Body of pancreas (tissue), 4 donors: ENCODE measurements around the gene PIMREG. TPM values are rescaled to one million over a fixed set of nuclear protein-coding genes. Genes with fewer than 3 reads are reported as not detected.

Experiments
- ATAC-seq: fragments of 150-250 bp; one replicate; pipeline ENCODE4 v1.9.1; 2016
- DNase-seq, 4 donors: peaks; one replicate each; pipeline ENCODE4 v3.0.0-alpha.2; 2019
- H3K27ac ChIP-seq, 4 donors: fragments of 200-600 bp; sonication (generic); 1 replicate in 3 of 4; 2 replicates in 1 of 4; pipeline versions ENCODE4 v1.5.1 to v1.6.1; 2016 to 2019; ENCODE audit warnings: mild to moderate bottlenecking in 1 of 4, mixed read lengths in 1 of 4, moderate library complexity in 1 of 4
- H3K27me3 ChIP-seq, 2 donors: fragments of 200-600 bp; sonication (generic); one replicate each; pipeline ENCODE4 v1.6.0; 2016; ENCODE audit warnings: mild to moderate bottlenecking in 1 of 2
- H3K36me3 ChIP-seq, 2 donors: fragments of 200-600 bp; sonication (generic); replicated peaks in 1 of 2; 2 replicates each; pipeline ENCODE4 v1.5.1; 2016; ENCODE audit warnings: low read depth in 2 of 2; ENCODE audit not compliant: insufficient read depth in 1 of 2
- H3K4me1 ChIP-seq: fragments of 200-600 bp; sonication (generic); one replicate; pipeline ENCODE4 v1.6.0; 2016
- H3K4me3 ChIP-seq, 2 donors: fragments of 200-600 bp; sonication (generic); 1 replicate in 1 of 2; 2 replicates in 1 of 2; pipeline ENCODE4 v1.5.1; 2016 to 2019
- H3K9me3 ChIP-seq, 3 donors: fragments of 200-600 bp; sonication (generic); 1 replicate in 2 of 3; 2 replicates in 1 of 3; pipeline ENCODE4 v1.5.1; 2016
- POLR2A ChIP-seq, 3 donors: fragments of 450-650 bp; IDR thresholded peaks; one replicate each; pipeline ENCODE4 v1.6.1; 2016; ENCODE audit warnings: antibody characterized with exemption in 3 of 3, mild to moderate bottlenecking in 2 of 3
- WGBS, 2 donors: methylation state at CpG; one replicate each; pipeline ENCODE4 v1.1.5; 2017; 5-methylcytosine and 5-hydroxymethylcytosine counted together
- intact Hi-C: fragments of 100-400 bp; cut with DNase I; formaldehyde crosslinking; loops from one replicate; pipeline ENCODE4 v1.15.1; 2023
- total RNA-seq, 2 donors: library from RNA; depleted of rRNA; stranded (reverse); fragments of >200 nt; gene quantifications; one replicate each; pipeline ENCODE4 v1.1.0, GENCODE V29; 2016
- TF ChIP-seq, protein P1 (sequence below), 7 experiments: fragments of 450-650 bp in 4 of 7; fragments of 200-600 bp in 3 of 7; sonication (generic) in 3 of 7; IDR thresholded peaks; one replicate each; pipeline ENCODE4 v1.5.1; 2016 to 2019; ENCODE audit warnings: antibody characterized with exemption in 7 of 7

Gene PIMREG
- total RNA-seq, 2 donors from 2014 or later = not detected

DNA sequence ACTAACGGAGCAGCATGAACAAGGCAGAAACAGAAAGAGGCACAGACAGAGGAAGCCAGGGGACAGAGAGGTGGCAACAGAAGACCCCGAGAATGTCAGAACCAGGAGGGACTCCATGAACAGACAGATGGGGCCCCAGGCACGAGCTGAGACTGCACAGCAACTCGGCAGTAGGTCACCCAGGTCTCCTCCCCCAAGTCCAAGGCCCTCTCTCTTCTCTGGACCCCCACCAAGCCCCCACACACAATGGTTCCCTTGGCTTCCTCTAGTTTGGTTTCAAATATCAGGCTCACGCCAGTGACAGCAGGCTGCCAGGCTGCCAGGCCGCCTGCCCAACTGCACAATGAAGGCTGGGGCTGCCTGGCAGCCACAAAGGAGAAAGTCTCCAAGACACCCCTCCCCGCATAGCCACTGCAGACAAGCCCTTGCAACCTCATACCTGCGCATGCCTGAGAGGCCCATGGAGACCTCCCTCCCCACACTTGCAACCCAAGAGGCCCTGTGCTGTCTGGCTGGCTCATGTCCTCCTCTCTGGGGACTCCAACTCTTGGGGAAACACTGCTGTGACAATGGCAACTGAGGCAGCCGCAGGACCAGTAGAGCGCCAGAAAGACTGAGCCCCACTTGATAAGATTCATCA, 54.8 kb downstream of the PIMREG start:
- H3K36me3 ChIP-seq = no peaks in the 10 kb centered on the region
- H3K4me3 ChIP-seq = no peak overlapping the region
- ATAC-seq (no peak), DNase-seq (no peak)
- WGBS, 2 donors = 86% methylated on average over 9 to 10 of the region's 10 CpGs
- TF ChIP-seq, protein P1, sequence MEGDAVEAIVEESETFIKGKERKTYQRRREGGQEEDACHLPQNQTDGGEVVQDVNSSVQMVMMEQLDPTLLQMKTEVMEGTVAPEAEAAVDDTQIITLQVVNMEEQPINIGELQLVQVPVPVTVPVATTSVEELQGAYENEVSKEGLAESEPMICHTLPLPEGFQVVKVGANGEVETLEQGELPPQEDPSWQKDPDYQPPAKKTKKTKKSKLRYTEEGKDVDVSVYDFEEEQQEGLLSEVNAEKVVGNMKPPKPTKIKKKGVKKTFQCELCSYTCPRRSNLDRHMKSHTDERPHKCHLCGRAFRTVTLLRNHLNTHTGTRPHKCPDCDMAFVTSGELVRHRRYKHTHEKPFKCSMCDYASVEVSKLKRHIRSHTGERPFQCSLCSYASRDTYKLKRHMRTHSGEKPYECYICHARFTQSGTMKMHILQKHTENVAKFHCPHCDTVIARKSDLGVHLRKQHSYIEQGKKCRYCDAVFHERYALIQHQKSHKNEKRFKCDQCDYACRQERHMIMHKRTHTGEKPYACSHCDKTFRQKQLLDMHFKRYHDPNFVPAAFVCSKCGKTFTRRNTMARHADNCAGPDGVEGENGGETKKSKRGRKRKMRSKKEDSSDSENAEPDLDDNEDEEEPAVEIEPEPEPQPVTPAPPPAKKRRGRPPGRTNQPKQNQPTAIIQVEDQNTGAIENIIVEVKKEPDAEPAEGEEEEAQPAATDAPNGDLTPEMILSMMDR (IDR thresholded peaks at IDR 0.05) = no peak
- no peak for TF ChIP-seq POLR2A (IDR thresholded peaks at IDR 0.05)
- no peaks in the 10 kb centered on the region for H3K9me3 ChIP-seq
- H3K27ac ChIP-seq = no peak overlapping the region
- H3K4me1 ChIP-seq = no peaks in the 10 kb centered on the region
- no peaks in the 10 kb centered on the region for H3K27me3 ChIP-seq
- intact Hi-C loops = no loop called here

Other genes with a start within 250 kb of the PIMREG start
- not detected for gene AIPL1, start 9.3 kb upstream of the PIMREG start, total RNA-seq
- gene PITPNM3, start 112.1 kb downstream of the PIMREG start, total RNA-seq = 1 to 10 TPM; 1.3 to 3.4 TPM
- 10 to 100 TPM in 1 of 2 donors, 1 to 10 TPM in 1; 6.9 to 13.5 TPM for gene KIAA0753, start 196.3 kb downstream of the PIMREG start, total RNA-seq
- gene TXNDC17, start 196.6 kb downstream of the PIMREG start, total RNA-seq = 10 to 100 TPM; 17.1 to 37.6 TPM
- 1 to 10 TPM; 6.2 to 9.9 TPM for gene MED31, start 207.2 kb downstream of the PIMREG start, total RNA-seq
- 1 to 10 TPM; 3.3 to 6.2 TPM for gene C17orf100, start 207.3 kb downstream of the PIMREG start, total RNA-seq